ENCODE results near the gene FCMR.

Gene FCMR

GRCh38 chr1:206958144-206958543, 36.4 kb upstream of the FCMR start:
- Mint-ChIP-seq H3K9me3 (no peaks in the 10 kb centered on the region), H3K27me3 (ENCODE audit: low read depth, poor library complexity) (peaks cover 3% of the 10 kb centered on the region), H3K4me3 (no peak overlapping the region), H3K4me1 (peaks cover 41% of the 10 kb centered on the region), H3K27ac (no peak overlapping the region), H3K36me3 (ENCODE audit: low read depth) (no peaks in the 10 kb centered on the region)
- TF ChIP-seq CTCF (IDR thresholded peaks at IDR 0.05): no peak
- DNase-seq: no peak

GRCh38 chr1:206957639-206958038, 35.9 kb upstream of the FCMR start:
- Mint-ChIP-seq H3K9me3 (no peaks in the 10 kb centered on the region), H3K27me3 (ENCODE audit: low read depth, poor library complexity) (peaks cover 3% of the 10 kb centered on the region), H3K4me3 (no peak overlapping the region), H3K36me3 (ENCODE audit: low read depth) (no peaks in the 10 kb centered on the region), H3K4me1 (peaks cover 41% of the 10 kb centered on the region), H3K27ac (no peak overlapping the region)
- DNase-seq: no peak
- TF ChIP-seq CTCF (IDR thresholded peaks at IDR 0.05): no peak

GRCh38 chr1:206955476-206956451, 34.0 kb upstream of the FCMR start:
- H3K27me3 Mint-ChIP-seq (ENCODE audit: low read depth, poor library complexity): no peaks in the 10 kb centered on the region
- peak overlapping the region; percentile 79 for H3K27ac Mint-ChIP-seq
- no peak for TF ChIP-seq CTCF (IDR thresholded peaks at IDR 0.05)
- peaks cover 53% of the 10 kb centered on the region for H3K4me1 Mint-ChIP-seq
- H3K4me3 Mint-ChIP-seq: no peak overlapping the region
- H3K36me3 Mint-ChIP-seq (ENCODE audit: low read depth): no peaks in the 10 kb centered on the region
- H3K9me3 Mint-ChIP-seq: no peaks in the 10 kb centered on the region
- DNase-seq: no peak

- no peak for DNase-seq
- Mint-ChIP-seq H3K4me3 (no peak overlapping the region), H3K9me3 (peaks cover 5% of the 10 kb centered on the region), H3K4me1 (peaks cover 53% of the 10 kb centered on the region), H3K27ac (no peak overlapping the region), H3K36me3 (ENCODE audit: low read depth) (no peaks in the 10 kb centered on the region), H3K27me3 (ENCODE audit: low read depth, poor library complexity) (no peaks in the 10 kb centered on the region)
- no peak for TF ChIP-seq CTCF (IDR thresholded peaks at IDR 0.05)
Observed at GRCh38 chr1:206954459-206955342, 33.0 kb upstream of the FCMR start.

- Mint-ChIP-seq H3K27ac (no peak overlapping the region), H3K4me1 (peaks cover 53% of the 10 kb centered on the region)
- TF ChIP-seq CTCF (IDR thresholded peaks at IDR 0.05): no peak
Observed at GRCh38 chr1:206953626-206954025, 31.9 kb upstream of the FCMR start.

More at GRCh38 chr1:206953626-206954025, 31.9 kb upstream of the FCMR start:
- no peak overlapping the region for H3K4me3 Mint-ChIP-seq
- H3K27me3 Mint-ChIP-seq (ENCODE audit: low read depth, poor library complexity): peaks cover under 1% of the 10 kb centered on the region
- H3K36me3 Mint-ChIP-seq (ENCODE audit: low read depth): no peaks in the 10 kb centered on the region
- no peak for DNase-seq
- peaks cover 5% of the 10 kb centered on the region for H3K9me3 Mint-ChIP-seq
